ENCODE data around the gene MYO1C. TPM values are rescaled to one million over a fixed set of nuclear protein-coding genes. Genes with fewer than 3 reads are reported as not detected.

MYO1C gene
- polyA plus RNA-seq, 1 donor from 2014 or later, result 5.7 TPM

DNA sequence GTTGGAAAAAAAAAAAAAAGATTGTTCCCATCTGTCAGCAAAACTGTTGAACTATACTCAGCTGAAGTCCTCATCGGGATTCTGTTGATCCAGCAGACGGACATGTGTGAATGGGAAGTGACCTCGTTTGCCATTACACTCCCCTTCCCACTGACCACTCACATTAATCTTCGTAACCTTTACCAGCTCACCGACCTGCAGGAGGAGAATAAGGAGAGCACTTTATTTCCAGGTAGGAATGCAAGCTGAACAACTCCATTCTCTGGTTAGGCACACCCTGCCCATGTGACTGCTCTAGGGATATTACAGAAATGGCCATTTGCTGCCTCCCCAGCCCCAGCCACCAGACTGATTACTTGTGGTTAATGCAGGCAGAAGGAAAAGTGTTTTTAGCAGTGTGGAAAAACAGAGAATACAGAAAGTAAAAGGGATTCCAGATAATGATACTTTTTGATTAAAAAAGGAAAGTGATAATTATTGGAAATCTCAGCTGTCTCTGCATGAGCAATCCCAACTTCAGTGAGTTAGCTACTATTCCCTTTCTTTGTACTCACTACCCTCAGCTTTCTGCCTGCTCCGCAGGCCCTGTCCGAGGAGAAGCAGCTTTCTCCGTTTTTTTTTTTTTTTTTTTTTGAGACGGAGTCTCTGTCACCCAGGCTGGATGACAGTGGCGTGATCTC is 68.9 kb downstream of the MYO1C start:
- H2AFZ ChIP-seq (ENCODE audit: low read depth, low read length), result no peak overlapping the region
- no peaks in the 10 kb centered on the region for H3K36me3 ChIP-seq (ENCODE audit: insufficient read depth, low read length)
- no peak overlapping the region for H3K4me3 ChIP-seq (ENCODE audit: low read length)
- H3K27me3 ChIP-seq (ENCODE audit: insufficient read depth, low read depth, low read length), result no peaks in the 10 kb centered on the region
- no peak for TF ChIP-seq EZH2 (IDR thresholded peaks at IDR 0.05; ENCODE audit: borderline replicate concordance, insufficient read depth, low read length, poor library complexity, severe bottlenecking)
- no peak for TF ChIP-seq CTCF (IDR thresholded peaks at IDR 0.05; ENCODE audit: poor library complexity, severe bottlenecking)
- TF ChIP-seq EP300 (conservative IDR thresholded peaks at IDR 0.05; ENCODE audit: poor library complexity, severe bottlenecking), result no peak
- TF ChIP-seq POLR2AphosphoS5 (IDR thresholded peaks at IDR 0.05), result no peak
- TF ChIP-seq SMC3 (conservative IDR thresholded peaks at IDR 0.05; ENCODE audit: poor library complexity), result no peak
- TF ChIP-seq MXI1 (conservative IDR thresholded peaks at IDR 0.05; ENCODE audit: poor library complexity, severe bottlenecking), result no peak
- TF ChIP-seq RAD21 (conservative IDR thresholded peaks at IDR 0.05), result no peak
- no peak for TF ChIP-seq REST (IDR thresholded peaks at IDR 0.05; ENCODE audit: borderline replicate concordance)
- no peak for TF ChIP-seq TAF1 (IDR thresholded peaks at IDR 0.05; ENCODE audit: low read depth)
- no peaks in the 10 kb centered on the region for H3K79me2 ChIP-seq (replicated peaks; ENCODE audit: insufficient read depth, low read length)
- no peak overlapping the region for H3K27ac ChIP-seq (ENCODE audit: low read length)
- no peaks in the 10 kb centered on the region for H4K20me1 ChIP-seq (ENCODE audit: insufficient read depth)
- no peak overlapping the region for H3K9ac ChIP-seq (ENCODE audit: low read length)
- no peaks in the 10 kb centered on the region for H3K9me2 ChIP-seq (ENCODE audit: insufficient read depth, low read length)
- H3K9me3 ChIP-seq (ENCODE audit: low read length), result no peaks in the 10 kb centered on the region
- H3K4me2 ChIP-seq (ENCODE audit: low read length), result no peak overlapping the region
- no peaks in the 10 kb centered on the region for H3F3A ChIP-seq (ENCODE audit: insufficient read depth, low read length, poor library complexity, severe bottlenecking)

DNA sequence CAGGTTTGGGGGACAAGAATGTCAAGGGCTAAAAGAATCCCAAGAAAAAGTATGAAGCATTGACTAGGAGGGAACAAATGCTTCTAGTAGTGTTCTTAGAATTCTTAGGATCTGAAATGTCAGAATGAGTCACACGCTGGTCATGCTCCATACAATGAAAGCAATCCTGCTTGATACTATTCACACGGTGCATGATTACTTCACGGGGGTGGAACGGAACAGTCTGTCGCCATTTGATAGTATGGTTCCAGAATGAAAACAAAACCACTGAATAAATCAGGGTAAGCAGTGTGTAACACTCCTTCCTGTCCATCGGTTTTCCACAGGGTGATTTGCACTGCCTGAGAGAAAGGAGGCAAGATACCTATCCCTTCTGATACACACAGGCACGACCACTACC is 69.6 kb downstream of the MYO1C start:
- Histone ChIP-seq H3K9ac (ENCODE audit: low read length) (no peak overlapping the region), H3K4me2 (ENCODE audit: low read length) (no peak overlapping the region), H3K9me3 (ENCODE audit: low read length) (no peaks in the 10 kb centered on the region), H3K36me3 (ENCODE audit: insufficient read depth, low read length) (no peaks in the 10 kb centered on the region), H3K27ac (ENCODE audit: low read length) (no peak overlapping the region), H3K4me3 (ENCODE audit: low read length) (no peak overlapping the region), H3F3A (ENCODE audit: insufficient read depth, low read length, poor library complexity, severe bottlenecking) (no peaks in the 10 kb centered on the region), H4K20me1 (ENCODE audit: insufficient read depth) (no peaks in the 10 kb centered on the region), H3K9me2 (ENCODE audit: insufficient read depth, low read length) (no peaks in the 10 kb centered on the region), H3K27me3 (ENCODE audit: insufficient read depth, low read depth, low read length) (no peaks in the 10 kb centered on the region), H3K79me2 (replicated peaks; ENCODE audit: insufficient read depth, low read length) (no peaks in the 10 kb centered on the region), H2AFZ (ENCODE audit: low read depth, low read length) (no peak overlapping the region)
- no peak for TF ChIP-seq REST (IDR thresholded peaks at IDR 0.05; ENCODE audit: borderline replicate concordance)
- TF ChIP-seq EP300 (conservative IDR thresholded peaks at IDR 0.05; ENCODE audit: poor library complexity, severe bottlenecking), result no peak
- TF ChIP-seq TAF1 (IDR thresholded peaks at IDR 0.05; ENCODE audit: low read depth), result no peak
- no peak for TF ChIP-seq CTCF (IDR thresholded peaks at IDR 0.05; ENCODE audit: poor library complexity, severe bottlenecking)

Measured in neural cell (in vitro differentiated cells).